SW480 (cell line): ENCODE data around the gene TBC1D19.
"Not testable (repeated sequence)": the region's sequence is repeated elsewhere in the genome, so short reads cannot be mapped to it uniquely, and the experiment has no call there.

Experiments
- DNase-seq: peaks from one replicate; pipeline ENCODE4 v3.0.0-alpha.2; 2016; ENCODE audit warnings: low spot score

TBC1D19 gene

GRCh38 chr4:26583865-26584652 lies at the start of gene TBC1D19:
TBC1D19 (plus strand) TSS chr4:26584084; CDS start chr4:26584194, 110 bp downstream.
- peak; percentile 87 for DNase-seq

- no peak for DNase-seq
Measured at GRCh38 chr4:26542991-26543390, 40.9 kb upstream of the TBC1D19 start.

GRCh38 chr4:26544421-26544820 lies 39.5 kb upstream of the TBC1D19 start:
- DNase-seq: no peak

GRCh38 chr4:26548379-26548778 lies 35.5 kb upstream of the TBC1D19 start:
- DNase-seq: not testable (repeated sequence)

- DNase-seq: no peak
Measured at GRCh38 chr4:26557164-26557563, 26.7 kb upstream of the TBC1D19 start.

- no peak for DNase-seq
Measured at GRCh38 chr4:26558166-26558895, 25.6 kb upstream of the TBC1D19 start.

- DNase-seq: no peak
Measured at GRCh38 chr4:26566133-26566532, 17.8 kb upstream of the TBC1D19 start.

- peak; percentile 11 for DNase-seq
Measured at GRCh38 chr4:26568446-26568994, 15.4 kb upstream of the TBC1D19 start.

- no peak for DNase-seq
Measured at GRCh38 chr4:26570596-26570995, 13.3 kb upstream of the TBC1D19 start.

GRCh38 chr4:26573389-26573794 lies 10.5 kb upstream of the TBC1D19 start:
- DNase-seq: no peak

- DNase-seq: no peak
Measured at GRCh38 chr4:26574563-26574962, 9.3 kb upstream of the TBC1D19 start.

GRCh38 chr4:26576231-26576739 lies 7.6 kb upstream of the TBC1D19 start:
- no peak for DNase-seq

- no peak for DNase-seq
Measured at GRCh38 chr4:26577066-26577465, 6.8 kb upstream of the TBC1D19 start.

- DNase-seq: no peak
Measured at GRCh38 chr4:26579169-26579568, 4.7 kb upstream of the TBC1D19 start.

- DNase-seq: not testable (repeated sequence)
Measured at GRCh38 chr4:26581341-26581740, 2.5 kb upstream of the TBC1D19 start.

GRCh38 chr4:26583538-26583864 lies 383 bp upstream of the TBC1D19 start:
- DNase-seq: peak; percentile 50

- DNase-seq: no peak
Measured at GRCh38 chr4:26584725-26585124, 841 bp downstream of the TBC1D19 start.

- DNase-seq: no peak
Measured at GRCh38 chr4:26589705-26590104, 5.8 kb downstream of the TBC1D19 start.

GRCh38 chr4:26590639-26591038 lies 6.8 kb downstream of the TBC1D19 start:
- DNase-seq: no peak

GRCh38 chr4:26593557-26593956 lies 9.7 kb downstream of the TBC1D19 start:
- not testable (repeated sequence) for DNase-seq

- no peak for DNase-seq
Measured at GRCh38 chr4:26594371-26594770, 10.5 kb downstream of the TBC1D19 start.

- no peak for DNase-seq
Measured at GRCh38 chr4:26594778-26595177, 10.9 kb downstream of the TBC1D19 start.

- no peak for DNase-seq
Measured at GRCh38 chr4:26596843-26597242, 13.0 kb downstream of the TBC1D19 start.
